NCI-H446 (cell line): ENCODE measurements around the gene TNFAIP3.
"Not testable (repeated sequence)": the region's sequence is repeated elsewhere in the genome, so short reads cannot be mapped to it uniquely, and the experiment has no call there.

Experiments
- DNase-seq, 2 experiments: peaks; one replicate each; lab custom pipeline; 2025; lab: John Stamatoyannopoulos, UW

Gene TNFAIP3

GRCh38 chr6:137878486-137879285 is 11.6 kb downstream of the TNFAIP3 start:
- no peak for DNase-seq

DNA sequence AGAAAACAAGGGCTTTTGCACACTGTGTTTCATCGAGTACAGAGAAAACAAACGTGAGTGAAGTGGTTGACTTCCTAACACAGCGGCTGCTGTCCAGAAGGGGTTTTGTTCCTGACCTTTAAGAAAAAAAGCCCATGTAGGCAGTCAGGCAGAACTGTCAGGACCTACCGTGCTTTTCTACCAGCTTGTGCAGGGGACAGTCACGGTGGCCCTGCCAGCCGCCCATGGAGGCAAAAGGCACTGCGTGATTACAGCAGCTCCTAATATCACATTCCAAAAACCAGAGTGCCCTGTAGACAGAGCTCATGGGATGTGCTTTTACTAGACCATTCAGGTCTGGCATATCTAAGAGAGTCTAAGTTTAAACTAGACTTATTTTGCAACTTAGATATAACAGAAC is 12.2 kb downstream of the TNFAIP3 start:
- no peak for DNase-seq

GRCh38 chr6:137879885-137880745 is 13.1 kb downstream of the TNFAIP3 start:
- no peak for DNase-seq

DNA sequence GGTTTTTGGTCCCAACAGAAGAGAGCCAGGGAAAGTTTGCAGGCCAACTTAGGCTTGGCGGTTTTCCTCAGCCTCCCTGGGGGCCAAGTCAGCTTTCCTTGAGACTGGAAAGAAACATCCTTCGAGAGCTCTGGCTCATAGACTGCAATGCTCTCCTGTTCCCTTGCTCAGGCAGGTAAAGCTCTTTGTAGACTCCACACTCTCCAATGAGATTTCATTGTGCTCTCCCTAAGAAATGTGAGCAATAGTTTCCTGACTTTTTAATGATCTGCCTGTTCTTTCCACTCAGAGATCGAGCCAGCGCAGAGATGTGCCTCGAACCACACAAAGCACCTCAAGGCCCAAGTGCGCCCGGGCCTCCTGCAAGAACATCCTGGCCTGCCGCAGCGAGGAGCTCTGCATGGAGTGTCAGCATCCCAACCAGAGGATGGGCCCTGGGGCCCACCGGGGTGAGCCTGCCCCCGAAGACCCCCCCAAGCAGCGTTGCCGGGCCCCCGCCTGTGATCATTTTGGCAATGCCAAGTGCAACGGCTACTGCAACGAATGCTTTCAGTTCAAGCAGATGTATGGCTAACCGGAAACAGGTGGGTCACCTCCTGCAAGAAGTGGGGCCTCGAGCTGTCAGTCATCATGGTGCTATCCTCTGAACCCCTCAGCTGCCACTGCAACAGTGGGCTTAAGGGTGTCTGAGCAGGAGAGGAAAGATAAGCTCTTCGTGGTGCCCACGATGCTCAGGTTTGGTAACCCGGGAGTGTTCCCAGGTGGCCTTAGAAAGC is 13.9 kb downstream of the TNFAIP3 start:
- DNase-seq, result no peak

DNA sequence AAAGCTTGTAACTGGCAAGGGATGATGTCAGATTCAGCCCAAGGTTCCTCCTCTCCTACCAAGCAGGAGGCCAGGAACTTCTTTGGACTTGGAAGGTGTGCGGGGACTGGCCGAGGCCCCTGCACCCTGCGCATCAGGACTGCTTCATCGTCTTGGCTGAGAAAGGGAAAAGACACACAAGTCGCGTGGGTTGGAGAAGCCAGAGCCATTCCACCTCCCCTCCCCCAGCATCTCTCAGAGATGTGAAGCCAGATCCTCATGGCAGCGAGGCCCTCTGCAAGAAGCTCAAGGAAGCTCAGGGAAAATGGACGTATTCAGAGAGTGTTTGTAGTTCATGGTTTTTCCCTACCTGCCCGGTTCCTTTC is 14.4 kb downstream of the TNFAIP3 start:
- DNase-seq, result no peak

- DNase-seq, result no peak
These were observed 15.3 kb downstream of the TNFAIP3 start for GRCh38 chr6:137882225-137882961.

DNA sequence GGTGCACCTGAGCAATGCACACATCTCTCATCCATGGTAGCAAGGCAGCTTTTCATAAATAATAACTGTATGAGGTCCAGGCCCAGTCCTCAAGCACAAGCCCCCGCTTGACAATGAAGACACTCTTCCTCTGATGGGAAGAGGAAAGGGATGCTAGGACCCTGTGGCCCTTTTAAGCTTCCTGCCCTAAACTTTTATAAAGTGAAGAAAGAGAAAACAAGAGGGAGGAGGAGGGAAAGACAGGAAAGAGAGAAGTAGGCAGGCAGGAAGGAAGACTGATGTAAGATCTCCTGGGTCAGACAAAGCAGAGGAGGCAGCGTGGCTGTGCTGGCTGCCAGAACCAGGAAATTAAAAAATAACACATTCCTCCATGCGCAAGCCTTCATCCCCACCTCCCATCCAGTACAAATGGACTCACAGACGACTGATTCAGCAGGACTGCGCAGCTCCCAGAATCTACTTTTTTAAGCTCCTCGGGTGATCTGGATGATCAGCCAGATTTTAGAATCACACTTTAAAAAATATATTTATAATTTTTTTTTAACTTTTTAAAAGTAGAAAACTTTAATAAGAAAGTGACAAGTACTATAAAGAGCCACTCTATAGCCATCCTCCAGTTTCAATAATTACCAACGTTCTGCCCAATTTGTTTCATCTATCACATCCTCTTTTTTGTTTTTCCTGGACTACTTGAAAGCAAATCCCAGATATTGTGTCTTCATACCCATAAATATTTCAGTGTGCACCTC is 16.5 kb downstream of the TNFAIP3 start:
- DNase-seq, result no peak

DNA sequence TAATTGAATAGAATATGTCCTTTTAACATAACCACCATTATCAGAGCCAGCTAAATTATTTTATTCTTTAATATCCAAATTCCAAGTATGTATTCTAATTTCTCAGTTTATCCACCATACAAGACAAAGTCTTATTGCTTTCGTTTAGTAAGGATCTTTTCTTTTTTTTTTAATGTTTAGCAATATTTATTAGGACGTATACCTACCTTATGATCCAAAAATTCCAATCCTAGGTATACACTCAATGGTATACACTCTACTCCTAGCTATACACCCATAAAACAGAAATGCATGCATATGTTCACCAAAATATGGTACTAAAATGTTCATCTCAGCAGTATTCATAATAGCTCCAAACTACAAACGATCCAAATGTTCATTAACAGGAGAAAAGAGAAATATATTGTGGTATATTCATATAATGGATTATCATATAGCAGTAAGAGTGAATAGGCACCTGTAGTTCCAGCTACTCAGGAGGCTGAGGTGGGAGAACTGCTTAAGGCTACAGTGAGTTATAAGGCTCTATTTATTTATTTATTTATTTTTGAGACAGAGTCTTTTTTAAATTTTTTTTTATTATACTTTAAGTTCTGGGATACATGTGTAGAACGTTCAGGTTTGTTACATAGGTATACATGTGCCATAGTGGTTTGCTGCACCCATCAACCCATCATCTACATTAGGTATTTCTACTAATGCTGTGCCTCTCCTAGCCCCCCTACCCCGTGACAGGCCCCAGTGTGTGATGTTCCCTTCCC is 17.3 kb downstream of the TNFAIP3 start:
- DNase-seq, result no peak

GRCh38 chr6:137884910-137885229 is 17.8 kb downstream of the TNFAIP3 start:
- DNase-seq, result not testable (repeated sequence)

DNA sequence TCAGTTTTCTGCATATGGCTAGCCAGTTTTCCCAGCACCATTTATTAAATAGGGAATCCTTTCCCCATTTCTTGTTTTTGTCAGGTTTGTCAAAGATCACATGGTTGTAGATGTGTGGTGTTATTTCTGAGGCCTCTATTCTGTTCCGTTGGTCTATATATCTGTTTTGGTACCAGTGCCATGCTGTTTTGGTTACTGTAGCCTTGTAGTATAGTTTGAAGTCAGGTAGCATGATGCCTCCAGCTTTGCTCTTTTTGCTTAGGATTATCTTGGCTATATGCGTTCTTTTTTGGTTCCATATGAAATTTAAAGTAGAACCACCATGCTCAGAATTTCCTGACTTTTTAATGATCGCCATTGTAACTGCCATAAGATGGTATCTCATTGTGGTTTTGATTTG is 19.2 kb downstream of the TNFAIP3 start:
- not testable (repeated sequence) for DNase-seq

GRCh38 chr6:137890983-137891537 is 24.0 kb downstream of the TNFAIP3 start:
- no peak for DNase-seq

GRCh38 chr6:137892271-137892708 is 25.2 kb downstream of the TNFAIP3 start:
- DNase-seq, result peak in 1 of 2 experiments; percentile 37

- no peak for DNase-seq
These were observed 26.1 kb downstream of the TNFAIP3 start for GRCh38 chr6:137893181-137893580.

DNA sequence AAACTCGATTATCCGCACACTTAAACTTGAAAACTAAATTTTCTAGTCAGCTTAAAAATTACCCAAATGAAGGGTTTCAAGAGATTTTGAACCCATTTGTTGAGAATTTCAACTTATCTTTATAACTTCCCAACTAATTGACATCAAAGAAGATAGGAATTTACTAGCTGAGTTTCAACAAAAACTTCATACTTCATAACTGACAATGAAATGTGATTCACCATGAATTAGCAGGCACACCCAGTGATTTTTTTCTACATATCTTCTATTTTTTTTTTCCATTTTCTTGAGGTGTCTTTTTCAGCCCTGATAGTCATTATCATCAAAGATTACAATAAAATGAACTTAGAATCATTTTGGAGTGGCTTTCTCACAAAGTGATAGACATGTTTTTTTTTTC is 26.7 kb downstream of the TNFAIP3 start:
- no peak for DNase-seq

GRCh38 chr6:137894378-137894777 is 27.3 kb downstream of the TNFAIP3 start:
- not testable (repeated sequence) for DNase-seq

GRCh38 chr6:137894779-137895385 is 27.8 kb downstream of the TNFAIP3 start:
- DNase-seq, result no peak

- DNase-seq, result no peak
These were observed 29.6 kb downstream of the TNFAIP3 start for GRCh38 chr6:137896647-137897046.

DNA sequence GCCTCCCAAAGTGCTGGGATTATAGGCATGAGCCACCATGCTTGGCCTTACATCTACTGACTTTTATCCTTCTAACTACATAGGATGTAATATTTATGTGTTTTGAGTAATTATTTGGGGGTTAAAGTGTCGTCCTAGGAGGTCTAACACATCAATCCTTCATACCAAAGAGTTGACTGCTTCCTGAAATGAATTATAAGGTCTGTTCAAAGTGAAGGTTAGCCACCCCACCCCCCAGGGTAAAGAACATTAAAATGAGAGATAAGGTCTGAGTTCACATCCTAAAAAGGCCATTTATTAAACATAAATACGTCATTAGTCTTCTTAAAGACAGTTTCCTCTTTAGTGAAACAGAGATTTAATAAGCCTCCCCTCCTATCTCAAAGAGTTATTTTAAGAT is 33.8 kb downstream of the TNFAIP3 start:
- no peak for DNase-seq

DNA sequence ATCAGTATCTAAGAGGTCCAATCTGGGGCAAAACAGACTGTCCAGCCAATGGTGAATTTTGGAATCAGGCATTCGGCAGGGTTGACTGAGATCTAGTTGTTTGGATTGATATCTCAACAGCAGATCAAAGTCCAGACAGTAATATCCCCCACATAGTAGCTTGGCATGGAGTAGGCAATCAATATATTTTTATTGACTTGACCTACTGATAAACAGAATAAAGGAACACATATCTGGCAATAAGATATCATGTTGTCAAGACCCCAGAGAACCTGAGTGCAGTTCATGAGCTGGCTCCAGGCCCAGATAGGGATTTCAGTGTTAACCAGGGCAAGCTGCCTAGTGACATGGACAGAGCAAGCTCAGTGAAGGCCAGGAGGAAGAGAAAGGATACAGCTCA is 34.4 kb downstream of the TNFAIP3 start:
- DNase-seq, result no peak

GRCh38 chr6:137902699-137903098 is 35.6 kb downstream of the TNFAIP3 start:
- DNase-seq, result no peak
